Measurements from ENCODE around the gene DDX24. TPM values are rescaled to one million over a fixed set of nuclear protein-coding genes. Genes with fewer than 3 reads are reported as not detected.
A peak's percentile ranks its signal among the peaks of the same experiment; 100 is the strongest.

DDX24 gene
- total and polyA plus RNA-seq, 4 donors = 142 to 263 (median 251) TPM

DNA sequence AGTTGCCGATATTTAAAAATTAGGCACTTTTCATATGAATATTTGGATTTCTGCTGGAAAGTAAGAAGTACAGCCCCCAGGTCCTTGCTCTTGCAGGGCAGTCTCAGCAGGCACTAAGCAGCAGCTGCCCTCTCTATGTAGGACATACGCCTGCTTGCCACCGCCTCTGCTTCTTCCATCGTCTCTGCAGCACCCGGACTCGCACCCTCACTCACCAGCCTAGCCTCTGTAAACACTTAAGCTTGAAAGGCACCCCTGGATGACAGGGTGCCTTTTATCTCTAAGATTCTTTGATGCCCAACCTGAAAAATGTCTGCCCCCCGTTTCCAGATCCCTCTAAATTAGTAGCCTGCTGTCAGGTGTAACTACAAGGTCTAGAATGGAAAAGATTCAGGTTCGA is 35.9 kb downstream of the DDX24 start:
- DNase-seq (ENCODE audit: low read depth in 4 of 6, low spot score in 6 of 6) = no peak

DNA sequence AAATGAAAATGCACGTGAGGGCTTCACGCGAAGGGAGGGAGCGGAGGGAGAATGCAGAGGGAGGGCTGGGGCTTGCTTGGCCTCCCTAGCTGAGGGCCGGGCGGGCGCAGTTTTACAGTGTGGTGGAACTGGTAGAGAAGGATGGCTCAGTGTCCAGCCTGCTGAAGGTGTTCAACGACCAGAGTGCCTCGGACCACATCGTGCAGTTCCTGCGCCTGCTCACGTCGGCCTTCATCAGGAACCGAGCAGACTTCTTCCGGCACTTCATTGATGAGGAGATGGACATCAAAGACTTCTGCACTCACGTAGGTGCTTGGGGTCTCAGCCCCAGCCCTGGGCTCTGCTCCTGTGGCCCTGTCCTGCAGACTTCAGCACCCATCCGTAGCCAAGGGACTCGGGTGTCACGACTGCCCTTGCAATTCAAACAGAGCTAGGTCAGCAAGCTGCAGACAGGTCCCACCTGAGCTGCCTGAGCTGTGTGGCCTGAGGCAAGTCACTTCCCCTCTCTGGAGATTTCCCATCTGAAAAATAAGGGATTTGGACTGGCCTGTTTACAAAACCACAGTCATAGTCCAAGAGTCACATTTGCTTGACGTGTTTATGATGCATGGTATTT is 36.4 kb downstream of the DDX24 start:
- no peaks in the 10 kb centered on the region for H3K9me3 ChIP-seq (ENCODE audit: control insufficient read depth, insufficient read depth, low read length)
- WGBS (ENCODE audit: insufficient coverage) = 94% methylated on average over 20 of the region's 20 CpGs
- H3K27ac ChIP-seq (ENCODE audit: low read depth, low read length) = no peak overlapping the region
- DNase-seq (ENCODE audit: low read depth in 4 of 6, low spot score in 6 of 6) = no peak
- peaks cover 82% of the 10 kb centered on the region for H3K36me3 ChIP-seq (ENCODE audit: control insufficient read depth, insufficient read depth, low read length)
- H3K4me3 ChIP-seq (ENCODE audit: low read depth, low read length) = no peak overlapping the region
- peaks cover 46% of the 10 kb centered on the region for H3K4me1 ChIP-seq (ENCODE audit: control insufficient read depth, insufficient read depth, low read length)
- no peaks in the 10 kb centered on the region for H3K27me3 ChIP-seq (ENCODE audit: control insufficient read depth, insufficient read depth, low read length)

More for the DNA sequence above, 35.9 kb downstream of the DDX24 start:
- Histone ChIP-seq H3K9me3 (ENCODE audit: control insufficient read depth, insufficient read depth, low read length) (no peaks in the 10 kb centered on the region), H3K27me3 (ENCODE audit: control insufficient read depth, insufficient read depth, low read length) (no peaks in the 10 kb centered on the region), H3K4me3 (ENCODE audit: low read depth, low read length) (no peak overlapping the region), H3K36me3 (ENCODE audit: control insufficient read depth, insufficient read depth, low read length) (peaks cover 82% of the 10 kb centered on the region), H3K4me1 (ENCODE audit: control insufficient read depth, insufficient read depth, low read length) (peaks cover 50% of the 10 kb centered on the region), H3K27ac (ENCODE audit: low read depth, low read length) (no peak overlapping the region)
- WGBS (ENCODE audit: insufficient coverage) = 96% methylated on average over 7 of the region's 8 CpGs

DNA sequence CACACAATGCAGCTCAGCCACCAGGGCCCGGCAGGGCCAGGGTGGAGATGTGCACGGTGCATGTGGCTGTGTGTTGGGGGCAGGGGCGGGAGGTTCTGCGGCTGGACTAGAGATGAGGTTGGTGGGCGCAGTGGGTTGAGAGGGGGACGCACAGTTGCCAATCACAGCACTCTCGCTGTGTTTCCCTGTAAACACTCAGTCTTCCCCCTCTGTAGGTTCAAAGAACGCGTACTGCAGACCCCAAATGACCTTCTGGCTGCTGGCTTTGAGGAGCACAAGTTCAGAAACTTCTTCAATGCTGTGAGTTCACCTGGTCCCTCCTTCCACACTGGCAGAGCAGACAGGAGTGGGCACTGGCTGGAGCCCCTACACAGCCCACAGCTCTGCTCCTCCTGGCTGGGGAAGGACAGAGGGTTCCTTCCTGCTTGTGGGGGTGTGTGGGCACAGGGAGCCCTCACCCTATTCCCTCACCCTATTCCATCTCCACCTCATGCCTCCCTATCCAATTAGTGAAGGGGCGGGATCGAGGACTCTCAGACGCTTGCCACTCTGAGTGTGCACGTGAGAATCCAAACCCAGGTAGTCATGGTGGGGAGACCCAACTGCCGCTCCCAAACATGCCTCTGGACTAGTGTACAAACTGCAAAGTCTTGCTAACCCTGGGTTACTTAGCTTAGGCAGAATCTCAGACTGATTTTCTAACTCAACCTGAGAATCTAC is 37.1 kb downstream of the DDX24 start:
- Histone ChIP-seq H3K36me3 (ENCODE audit: control insufficient read depth, insufficient read depth, low read length) (peaks cover 86% of the 10 kb centered on the region), H3K27ac (ENCODE audit: low read depth, low read length) (no peak overlapping the region), H3K4me1 (ENCODE audit: control insufficient read depth, insufficient read depth, low read length) (peaks cover 39% of the 10 kb centered on the region)

DNA sequence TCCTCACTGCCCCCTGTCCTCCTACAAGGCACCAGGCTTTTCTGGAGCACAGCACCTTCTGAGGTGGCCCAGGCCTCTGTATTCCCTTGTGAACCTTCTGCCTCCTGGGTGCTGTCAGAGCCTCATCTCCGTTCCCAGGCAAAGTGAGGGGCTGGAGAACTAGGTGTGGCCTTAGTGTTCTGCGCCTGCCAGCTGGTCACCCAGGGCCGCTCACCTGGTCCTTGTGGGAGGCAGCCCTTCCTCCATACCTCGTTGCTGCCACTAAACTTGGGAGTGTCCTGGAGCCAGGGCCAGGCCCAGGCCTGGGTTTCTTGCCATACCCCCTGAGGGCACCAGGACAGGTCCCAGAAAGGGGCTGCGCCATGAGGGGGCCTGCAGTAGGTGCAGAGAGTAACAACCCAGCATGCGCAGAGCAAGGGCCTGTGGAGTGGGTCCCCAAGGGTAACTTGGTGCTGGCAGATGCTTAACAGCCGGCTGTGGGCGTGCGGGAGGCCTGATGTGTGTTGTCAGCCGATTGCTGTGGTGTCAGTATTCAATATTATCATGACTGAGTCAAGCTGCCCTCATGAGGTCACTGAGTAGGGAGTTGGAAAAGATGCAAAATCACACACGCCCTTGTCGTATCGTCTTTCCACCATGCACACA is 37.8 kb downstream of the DDX24 start:
- H3K27ac ChIP-seq (ENCODE audit: low read depth, low read length) = no peak overlapping the region
- H3K4me1 ChIP-seq (ENCODE audit: control insufficient read depth, insufficient read depth, low read length) = peaks cover 37% of the 10 kb centered on the region
- 88% methylated on average over 8 of the region's 13 CpGs for WGBS (ENCODE audit: insufficient coverage)
- no peak for DNase-seq (ENCODE audit: low read depth in 4 of 6, low spot score in 6 of 6)
- H3K27me3 ChIP-seq (ENCODE audit: control insufficient read depth, insufficient read depth, low read length) = no peaks in the 10 kb centered on the region
- H3K9me3 ChIP-seq (ENCODE audit: control insufficient read depth, insufficient read depth, low read length) = no peaks in the 10 kb centered on the region
- no peak overlapping the region for H3K4me3 ChIP-seq (ENCODE audit: low read depth, low read length)
- H3K36me3 ChIP-seq (ENCODE audit: control insufficient read depth, insufficient read depth, low read length) = peaks cover 90% of the 10 kb centered on the region

More for the DNA sequence above, 37.1 kb downstream of the DDX24 start:
- DNase-seq (ENCODE audit: low read depth in 4 of 6, low spot score in 6 of 6) = no peak
- 92% methylated on average over 9 of the region's 14 CpGs for WGBS (ENCODE audit: insufficient coverage)
- Histone ChIP-seq H3K4me3 (ENCODE audit: low read depth, low read length) (no peak overlapping the region), H3K27me3 (ENCODE audit: control insufficient read depth, insufficient read depth, low read length) (no peaks in the 10 kb centered on the region), H3K9me3 (ENCODE audit: control insufficient read depth, insufficient read depth, low read length) (no peaks in the 10 kb centered on the region)

DNA sequence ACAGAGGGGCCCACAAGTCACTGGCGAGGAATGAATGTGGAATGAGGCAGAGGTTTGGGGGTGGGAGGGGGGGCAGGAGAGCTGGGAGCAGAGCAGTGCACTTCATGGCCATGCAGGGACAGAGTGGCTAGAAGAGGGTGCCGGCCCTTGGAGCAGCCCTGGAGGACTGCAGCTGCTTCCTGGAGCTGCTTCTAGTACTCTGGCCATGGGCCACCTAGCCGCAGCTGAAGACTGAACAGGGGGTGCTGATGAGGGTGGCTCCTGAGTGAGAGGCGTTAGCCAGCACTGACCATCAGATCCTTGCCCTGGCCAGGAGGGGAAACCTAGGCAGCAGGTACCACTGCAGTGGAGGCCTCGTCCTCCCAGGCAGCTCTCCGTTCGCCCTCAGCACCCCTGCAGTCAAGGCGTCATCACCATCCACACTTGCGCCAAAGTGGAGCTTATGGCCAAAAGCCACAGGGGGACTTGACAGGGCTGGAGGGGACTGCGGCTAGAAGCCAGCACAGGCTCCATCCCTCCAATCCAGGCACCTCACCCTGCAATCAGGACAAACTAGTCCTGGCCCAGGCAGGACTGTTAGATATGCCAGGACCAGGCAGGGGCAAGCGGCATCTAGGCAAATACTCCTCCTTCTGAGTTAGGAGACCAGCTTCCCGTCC is 38.4 kb downstream of the DDX24 start:
- DNase-seq (ENCODE audit: low read depth in 4 of 6, low spot score in 6 of 6) = no peak
- H3K9me3 ChIP-seq (ENCODE audit: control insufficient read depth, insufficient read depth, low read length) = no peaks in the 10 kb centered on the region
- 68% methylated on average over 12 of the region's 12 CpGs for WGBS (ENCODE audit: insufficient coverage)

DNA sequence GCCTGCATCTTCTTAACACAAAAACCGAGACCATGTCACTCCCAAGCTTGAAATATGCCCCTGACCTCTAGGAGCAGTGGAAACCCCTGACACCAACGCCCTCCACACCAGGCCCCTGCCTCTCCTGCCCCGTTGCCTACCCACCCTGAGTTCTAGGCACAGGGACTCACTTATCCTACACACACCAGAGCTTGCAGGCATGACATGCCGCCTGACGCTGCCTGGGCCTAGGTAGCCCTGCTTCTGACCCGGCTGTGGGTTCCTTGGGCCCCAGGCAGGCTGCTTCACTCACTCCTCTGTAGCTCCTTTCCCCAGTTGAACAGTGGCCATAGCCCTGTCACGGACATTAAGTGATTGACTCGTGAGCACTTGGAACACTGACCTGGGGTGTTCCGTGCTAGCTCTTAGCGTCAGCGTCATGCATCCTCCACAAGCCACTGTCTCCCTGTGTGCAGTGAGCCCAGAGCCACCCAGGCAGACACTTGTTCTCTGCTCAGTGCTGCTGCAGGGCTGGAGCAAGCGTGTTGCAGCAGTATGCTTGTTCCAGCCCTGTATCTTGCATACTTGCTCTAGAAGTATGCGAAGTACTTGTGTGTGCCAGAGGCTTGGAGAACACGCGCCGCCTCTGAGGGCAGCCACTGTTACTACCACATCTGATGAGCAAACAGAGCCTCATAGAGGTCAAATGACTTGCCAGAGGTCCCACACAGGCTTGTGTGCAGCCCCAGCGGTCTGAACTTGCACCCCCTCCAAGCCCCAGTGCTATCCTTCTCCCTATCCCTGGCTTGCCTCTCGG is 39.3 kb downstream of the DDX24 start:
- no peaks in the 10 kb centered on the region for H3K27me3 ChIP-seq (ENCODE audit: control insufficient read depth, insufficient read depth, low read length)
- no peaks in the 10 kb centered on the region for H3K9me3 ChIP-seq (ENCODE audit: control insufficient read depth, insufficient read depth, low read length)
- no peak overlapping the region for H3K4me3 ChIP-seq (ENCODE audit: low read depth, low read length)
- H3K27ac ChIP-seq (ENCODE audit: low read depth, low read length) = no peak overlapping the region
- H3K36me3 ChIP-seq (ENCODE audit: control insufficient read depth, insufficient read depth, low read length) = peaks cover 87% of the 10 kb centered on the region
- DNase-seq (ENCODE audit: low read depth in 4 of 6, low spot score in 6 of 6) = peak in 1 of 6 donors; percentile 9
- 84% methylated on average over 14 of the region's 18 CpGs for WGBS (ENCODE audit: insufficient coverage)
- H3K4me1 ChIP-seq (ENCODE audit: control insufficient read depth, insufficient read depth, low read length) = peaks cover 35% of the 10 kb centered on the region

More for the DNA sequence above, 38.4 kb downstream of the DDX24 start:
- H3K36me3 ChIP-seq (ENCODE audit: control insufficient read depth, insufficient read depth, low read length) = peaks cover 94% of the 10 kb centered on the region
- H3K4me3 ChIP-seq (ENCODE audit: low read depth, low read length) = no peak overlapping the region
- H3K27ac ChIP-seq (ENCODE audit: low read depth, low read length) = no peak overlapping the region
- peaks cover 37% of the 10 kb centered on the region for H3K4me1 ChIP-seq (ENCODE audit: control insufficient read depth, insufficient read depth, low read length)
- H3K27me3 ChIP-seq (ENCODE audit: control insufficient read depth, insufficient read depth, low read length) = no peaks in the 10 kb centered on the region

DNA sequence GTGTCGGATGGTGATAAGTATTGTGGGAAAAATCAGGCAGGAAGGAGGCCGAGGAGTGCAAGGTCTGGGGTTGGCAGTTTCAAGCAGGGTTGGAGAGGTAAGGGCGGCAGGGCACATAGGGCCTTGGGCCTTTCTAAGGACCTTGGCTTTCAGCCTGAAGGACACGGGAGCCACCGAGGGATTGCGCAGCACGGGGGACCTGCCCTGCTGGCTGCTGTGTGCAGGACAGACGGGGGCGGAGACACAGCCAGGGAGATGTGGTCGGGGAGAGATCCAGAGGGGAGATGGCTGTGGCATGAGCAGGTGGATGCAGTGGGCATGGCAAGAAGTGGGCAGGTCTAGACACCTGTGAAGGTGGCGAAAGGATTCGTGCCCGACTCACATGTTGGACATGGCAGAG is 40.2 kb downstream of the DDX24 start:
- H3K27ac ChIP-seq (ENCODE audit: low read depth, low read length) = no peak overlapping the region
- H3K4me1 ChIP-seq (ENCODE audit: control insufficient read depth, insufficient read depth, low read length) = peaks cover 42% of the 10 kb centered on the region
- no peaks in the 10 kb centered on the region for H3K27me3 ChIP-seq (ENCODE audit: control insufficient read depth, insufficient read depth, low read length)
- WGBS (ENCODE audit: insufficient coverage) = 90% methylated on average over 13 of the region's 13 CpGs
- no peak overlapping the region for H3K4me3 ChIP-seq (ENCODE audit: low read depth, low read length)
- DNase-seq (ENCODE audit: low read depth in 4 of 6, low spot score in 6 of 6) = no peak
- peaks cover 78% of the 10 kb centered on the region for H3K36me3 ChIP-seq (ENCODE audit: control insufficient read depth, insufficient read depth, low read length)
- H3K9me3 ChIP-seq (ENCODE audit: control insufficient read depth, insufficient read depth, low read length) = no peaks in the 10 kb centered on the region

DNA sequence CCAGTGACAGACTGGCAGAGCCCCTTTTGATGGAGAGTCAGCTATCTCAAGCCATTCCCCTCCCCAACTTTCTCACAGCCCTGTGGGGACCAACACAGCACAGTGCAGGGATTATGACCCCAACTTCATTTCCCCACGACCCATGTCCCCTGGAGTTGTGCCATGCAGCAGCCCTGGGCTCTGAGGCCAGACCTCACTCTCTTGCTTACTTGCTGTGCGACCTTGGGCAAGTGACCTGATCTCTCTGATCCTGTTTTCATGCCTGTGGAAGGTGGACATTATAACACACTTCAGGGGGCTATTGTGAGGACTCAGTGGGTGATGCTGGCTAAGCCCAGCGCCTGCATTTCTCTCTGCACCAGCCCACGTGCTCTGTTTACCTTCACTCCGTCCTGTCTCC is 40.8 kb downstream of the DDX24 start:
- H3K4me1 ChIP-seq (ENCODE audit: control insufficient read depth, insufficient read depth, low read length) = peaks cover 42% of the 10 kb centered on the region
- no peaks in the 10 kb centered on the region for H3K27me3 ChIP-seq (ENCODE audit: control insufficient read depth, insufficient read depth, low read length)
- WGBS (ENCODE audit: insufficient coverage) = 90% methylated on average over 3 of the region's 5 CpGs

More for the DNA sequence above, 40.8 kb downstream of the DDX24 start:
- DNase-seq (ENCODE audit: low read depth in 4 of 6, low spot score in 6 of 6) = no peak
- H3K9me3 ChIP-seq (ENCODE audit: control insufficient read depth, insufficient read depth, low read length) = no peaks in the 10 kb centered on the region
- no peak overlapping the region for H3K4me3 ChIP-seq (ENCODE audit: low read depth, low read length)
- H3K27ac ChIP-seq (ENCODE audit: low read depth, low read length) = no peak overlapping the region
- peaks cover 72% of the 10 kb centered on the region for H3K36me3 ChIP-seq (ENCODE audit: control insufficient read depth, insufficient read depth, low read length)

Measured in spinal cord (tissue), 10 donors.